PC-3 (cell line): ENCODE results near the gene CYP4F11. TPM values are rescaled to one million over a fixed set of nuclear protein-coding genes. Genes with fewer than 3 reads are reported as not detected.

Source experiments
- ATAC-seq: fragments of 200-7000 bp; cut with Tn5 transposase; 2 replicates; pipeline ENCODE4 v1.9.1; 2020; ENCODE audit warnings: mild to moderate bottlenecking, moderate library complexity
- BruUV-seq: library from RNA; stranded (reverse); fragments of 400-500 nt; replicated peaks from 2 replicates; lab custom pipeline; 2021; lab: Mats Ljungman, UMichigan
- CTCF ChIA-PET: fragments of 300-600 bp; sonication (Branson Sonifier 250); formaldehyde crosslinking; loops from one replicate; lab custom pipeline; 2022; ENCODE audit warnings: antibody characterized with exemption; lab: Charles Lee
- POLR2A ChIA-PET: fragments of 300-600 bp; sonication (Branson Sonifier 250); formaldehyde crosslinking; loops from one replicate; lab custom pipeline; 2022; ENCODE audit warnings: antibody characterized with exemption; ENCODE audit not compliant: unreplicated experiment; lab: Charles Lee
- DNase-seq: peaks from one replicate; pipeline ENCODE4 v3.0.0-alpha.2; 2015
- H2AFZ ChIP-seq: fragments of 300-600 bp; sonication (generic); 2 replicates; pipeline ENCODE4 v1.6.0; 2016; ENCODE audit warnings: antibody characterized with exemption, low read length
- H3F3A ChIP-seq: fragments of 300-600 bp; sonication (generic); one replicate; pipeline ENCODE4 v1.6.0; 2017; ENCODE audit warnings: antibody characterized with exemption, low read length, control low read depth, mild to moderate bottlenecking; ENCODE audit not compliant: unreplicated experiment
- H3K27ac ChIP-seq: fragments of 300-600 bp; sonication (generic); 2 replicates; pipeline ENCODE4 v1.5.1; 2016; ENCODE audit warnings: mild to moderate bottlenecking, low read length
- H3K27me3 ChIP-seq: fragments of 300-600 bp; sonication (generic); 2 replicates; pipeline ENCODE4 v1.6.1; 2016; ENCODE audit warnings: low read length, mixed read lengths
- H3K36me3 ChIP-seq: fragments of 300-600 bp; sonication (generic); 2 replicates; pipeline ENCODE4 v1.6.1; 2016; ENCODE audit warnings: low read depth, mixed run types, low read length, mixed read lengths
- H3K4me1 ChIP-seq: fragments of 300-600 bp; sonication (generic); 2 replicates; pipeline ENCODE4 v1.5.1; 2016; ENCODE audit warnings: low read length; ENCODE audit not compliant: insufficient read depth
- H3K4me2 ChIP-seq: fragments of 300-600 bp; sonication (generic); 2 replicates; pipeline ENCODE4 v1.6.0; 2016; ENCODE audit warnings: low read length
- H3K4me3 ChIP-seq: fragments of 300-600 bp; sonication (generic); 2 replicates; pipeline ENCODE4 v1.5.1; 2016; ENCODE audit warnings: mild to moderate bottlenecking, low read length, mixed read lengths
- H3K79me2 ChIP-seq: fragments of 300-600 bp; sonication (generic); 2 replicates; pipeline ENCODE4 v1.6.1; 2017; ENCODE audit warnings: low read length, mixed read lengths
- H3K9ac ChIP-seq: fragments of 300-600 bp; sonication (generic); 2 replicates; pipeline ENCODE4 v1.6.0; 2016; ENCODE audit warnings: mild to moderate bottlenecking, low read length
- H3K9me2 ChIP-seq: fragments of 300-600 bp; sonication (generic); replicated peaks from 2 replicates; pipeline ENCODE4 v1.6.1; 2016; ENCODE audit warnings: mixed run types, low read length, mixed read lengths
- H3K9me3 ChIP-seq: fragments of 300-600 bp; sonication (generic); 2 replicates; pipeline ENCODE4 v1.6.1; 2016; ENCODE audit warnings: low read length, mixed read lengths
- H4K20me1 ChIP-seq: fragments of 300-600 bp; sonication (generic); 2 replicates; pipeline ENCODE4 v1.6.1; 2016; ENCODE audit warnings: low read length, mixed read lengths
- EZH2 ChIP-seq: fragments of 300-600 bp; sonication (generic); IDR thresholded peaks from one replicate; pipeline ENCODE4 v1.6.1; 2017; ENCODE audit warnings: antibody characterized with exemption, mild to moderate bottlenecking, low read length; ENCODE audit not compliant: unreplicated experiment
- EZH2phosphoT487 ChIP-seq: fragments of 300-600 bp; sonication (generic); IDR thresholded peaks from 2 replicates; pipeline ENCODE4 v1.6.1; 2018; ENCODE audit warnings: mild to moderate bottlenecking, antibody characterized with exemption, low read length, borderline replicate concordance
- intact Hi-C: fragments of 100-400 bp; cut with micrococcal nuclease; formaldehyde crosslinking; loops from 2 replicates; pipeline ENCODE4 v1.9.0; 2023
- total RNA-seq: library from RNA; depleted of rRNA; stranded (reverse); fragments of >200 nt; gene quantifications from 2 replicates; pipeline ENCODE4 v1.2.3, GENCODE V29; 2014
- TF ChIP-seq, protein P1 (sequence below): fragments of 300-600 bp; sonication (generic); conservative IDR thresholded peaks from 2 replicates; pipeline ENCODE4 v1.5.1; 2017; ENCODE audit warnings: antibody characterized with exemption, low read depth, mild to moderate bottlenecking, low read length

The CYP4F11 gene
- total RNA-seq, 1 experiment from 2014 or later = 0.11 TPM

DNA sequence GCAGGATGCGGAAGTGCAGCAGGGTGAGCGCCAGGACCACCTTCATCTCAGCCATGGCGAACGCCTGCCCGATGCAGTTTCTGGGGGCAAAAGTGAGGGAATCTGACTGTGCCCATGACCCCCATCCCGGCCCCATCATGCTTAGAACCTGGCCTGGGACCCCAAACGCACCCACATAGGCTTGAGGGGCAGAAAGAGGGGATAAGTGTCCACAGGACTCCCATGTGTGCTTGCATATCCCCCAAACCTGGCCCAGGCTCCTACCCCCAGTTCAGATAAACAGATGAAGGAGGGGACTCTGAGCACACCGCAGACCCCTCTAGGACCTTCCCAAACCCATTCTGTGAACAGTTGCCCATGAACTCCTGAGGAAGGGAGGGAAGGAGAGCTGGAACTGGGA is 20.5 kb downstream of the CYP4F11 start:
- DNase-seq (no peak), ATAC-seq (no peak)
- Histone ChIP-seq H2AFZ (no peak overlapping the region), H4K20me1 (no peaks in the 10 kb centered on the region), H3K9ac (no peak overlapping the region), H3K27me3 (peaks cover 44% of the 10 kb centered on the region), H3K79me2 (no peaks in the 10 kb centered on the region), H3K36me3 (no peaks in the 10 kb centered on the region), H3K4me3 (no peak overlapping the region), H3K9me3 (no peaks in the 10 kb centered on the region), H3K4me1 (no peaks in the 10 kb centered on the region), H3K27ac (no peak overlapping the region), H3K9me2 (no peaks in the 10 kb centered on the region), H3K4me2 (no peak overlapping the region), H3F3A (no peaks in the 10 kb centered on the region)
- TF ChIP-seq EZH2phosphoT487 = no peak
- TF ChIP-seq, protein P1, sequence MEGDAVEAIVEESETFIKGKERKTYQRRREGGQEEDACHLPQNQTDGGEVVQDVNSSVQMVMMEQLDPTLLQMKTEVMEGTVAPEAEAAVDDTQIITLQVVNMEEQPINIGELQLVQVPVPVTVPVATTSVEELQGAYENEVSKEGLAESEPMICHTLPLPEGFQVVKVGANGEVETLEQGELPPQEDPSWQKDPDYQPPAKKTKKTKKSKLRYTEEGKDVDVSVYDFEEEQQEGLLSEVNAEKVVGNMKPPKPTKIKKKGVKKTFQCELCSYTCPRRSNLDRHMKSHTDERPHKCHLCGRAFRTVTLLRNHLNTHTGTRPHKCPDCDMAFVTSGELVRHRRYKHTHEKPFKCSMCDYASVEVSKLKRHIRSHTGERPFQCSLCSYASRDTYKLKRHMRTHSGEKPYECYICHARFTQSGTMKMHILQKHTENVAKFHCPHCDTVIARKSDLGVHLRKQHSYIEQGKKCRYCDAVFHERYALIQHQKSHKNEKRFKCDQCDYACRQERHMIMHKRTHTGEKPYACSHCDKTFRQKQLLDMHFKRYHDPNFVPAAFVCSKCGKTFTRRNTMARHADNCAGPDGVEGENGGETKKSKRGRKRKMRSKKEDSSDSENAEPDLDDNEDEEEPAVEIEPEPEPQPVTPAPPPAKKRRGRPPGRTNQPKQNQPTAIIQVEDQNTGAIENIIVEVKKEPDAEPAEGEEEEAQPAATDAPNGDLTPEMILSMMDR = no peak
- TF ChIP-seq EZH2 = no peak
- intact Hi-C loops = no loop called here
- no TSS peak for BruUV-seq
- CTCF ChIA-PET = no interaction called here
- POLR2A ChIA-PET = no interaction called here

DNA sequence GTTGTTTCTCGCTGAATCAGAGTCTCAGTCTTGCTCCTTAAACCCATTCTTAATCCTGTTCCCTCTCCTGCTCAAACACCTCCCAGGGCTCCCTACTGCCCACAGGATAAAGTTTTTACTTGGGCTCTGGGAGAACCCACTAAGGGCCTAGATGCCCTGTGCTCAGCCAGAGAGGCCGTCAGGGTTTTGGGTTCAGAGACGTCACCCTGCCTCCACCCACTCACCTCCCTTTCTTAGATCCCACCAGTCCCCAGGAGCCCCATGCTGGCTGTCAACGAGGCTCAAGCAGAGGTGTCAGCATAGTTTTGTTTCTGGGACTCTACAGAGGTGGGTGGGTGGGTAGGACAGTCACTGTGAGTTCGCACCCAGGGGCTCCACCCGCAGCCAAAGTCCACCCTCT is 20.9 kb downstream of the CYP4F11 start:
- Histone ChIP-seq H3K9me2 (no peaks in the 10 kb centered on the region), H3F3A (no peaks in the 10 kb centered on the region), H3K79me2 (no peaks in the 10 kb centered on the region), H3K9me3 (no peaks in the 10 kb centered on the region), H3K27ac (no peak overlapping the region), H3K4me3 (no peak overlapping the region), H2AFZ (no peak overlapping the region), H4K20me1 (no peaks in the 10 kb centered on the region), H3K4me2 (no peak overlapping the region), H3K9ac (no peak overlapping the region), H3K27me3 (peaks cover 49% of the 10 kb centered on the region), H3K36me3 (no peaks in the 10 kb centered on the region), H3K4me1 (no peaks in the 10 kb centered on the region)
- no peak for ATAC-seq
- POLR2A ChIA-PET = no interaction called here
- CTCF ChIA-PET = no interaction called here
- TF ChIP-seq EZH2 (no peak), EZH2phosphoT487 (no peak)
- BruUV-seq = no TSS peak
- intact Hi-C loops = no loop called here
- DNase-seq = no peak

DNA sequence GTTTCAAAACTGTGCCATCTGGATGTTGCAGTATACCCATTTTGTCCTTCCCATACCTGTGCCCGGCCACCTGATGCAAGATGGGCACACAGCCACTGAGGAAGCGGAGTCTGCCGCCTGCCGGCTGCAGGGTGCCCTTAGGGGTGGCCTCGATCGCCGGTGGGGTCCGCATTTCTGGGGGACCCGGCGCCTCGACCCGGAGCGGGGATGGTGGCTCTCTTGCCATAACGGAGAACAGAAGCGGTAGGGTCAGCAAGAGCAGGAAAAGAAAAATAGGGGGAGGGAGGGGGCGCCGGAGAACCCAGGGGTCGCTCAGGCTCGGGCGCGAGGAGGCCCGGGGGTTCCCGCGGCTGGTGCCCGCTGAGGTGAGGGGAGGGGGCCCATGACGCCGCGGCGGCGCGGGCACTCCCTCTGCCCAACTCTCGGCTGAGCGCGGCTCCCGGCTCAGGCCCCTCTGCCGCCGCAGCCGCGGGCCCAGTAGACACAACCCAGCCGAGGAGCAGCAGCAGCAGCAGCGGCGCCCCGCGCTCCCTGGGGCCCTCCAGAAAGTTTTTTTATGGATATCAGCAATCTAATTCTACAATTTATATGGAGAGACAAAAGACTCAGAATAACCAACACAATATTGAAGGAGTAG is 22.6 kb downstream of the CYP4F11 start:
- CTCF ChIA-PET = interaction anchor here (0.5 kb wide), 1 partner anchor 471 kb away, joined by 3 read pairs; no protein-coding TSS in a partner anchor
- Histone ChIP-seq H3K36me3 (no peaks in the 10 kb centered on the region), H4K20me1 (no peaks in the 10 kb centered on the region), H3K4me2 (no peak overlapping the region), H3K27me3 (peaks cover 45% of the 10 kb centered on the region), H3F3A (no peaks in the 10 kb centered on the region), H3K4me3 (no peak overlapping the region), H3K9me3 (no peaks in the 10 kb centered on the region), H3K9me2 (no peaks in the 10 kb centered on the region), H2AFZ (no peak overlapping the region), H3K79me2 (no peaks in the 10 kb centered on the region), H3K27ac (no peak overlapping the region), H3K9ac (no peak overlapping the region), H3K4me1 (no peaks in the 10 kb centered on the region)
- TF ChIP-seq, protein P1 = no peak
- no peak for TF ChIP-seq EZH2phosphoT487
- TF ChIP-seq EZH2 = no peak
- BruUV-seq = no TSS peak
- POLR2A ChIA-PET = no interaction called here
- DNase-seq (no peak), ATAC-seq (no peak)
- intact Hi-C loops = no loop called here
